ENCODE measurements around the gene GCNT3.

- TF ChIP-seq POLR2A (IDR thresholded peaks at IDR 0.05; ENCODE audit: low read length): no peak
- TF ChIP-seq GATA1 (IDR thresholded peaks at IDR 0.05; ENCODE audit: low read depth, low read length): no peak
These were observed 6.8 kb downstream of the GCNT3 start for GRCh38 chr15:59618406-59618805.
